ENCODE results near the gene PSMD5. TPM values are rescaled to one million over a fixed set of nuclear protein-coding genes. Genes with fewer than 3 reads are reported as not detected.

PSMD5 gene
- polyA plus RNA-seq, 1 of the 3 experiments (the other 2 are of a cell fraction) = 13.7 TPM

- no peaks in the 10 kb centered on the region for H3K4me1 ChIP-seq (ENCODE audit: control insufficient read depth in 1 of 2, insufficient read depth in 2 of 2, low read depth in 1 of 2, low read length in 1 of 2)
- no peaks in the 10 kb centered on the region for H4K20me1 ChIP-seq (ENCODE audit: insufficient read depth)
- no peaks in the 10 kb centered on the region for H3K9me3 ChIP-seq
- H3K27me3 ChIP-seq (ENCODE audit: insufficient read depth) = no peaks in the 10 kb centered on the region
- ChIA-PET POLR2A (no interaction called here), CTCF (interaction anchor here (1.4 kb wide), 1 partner anchor 151 kb away, joined by 3 read pairs; no protein-coding TSS in a partner anchor)
- WGBS (ENCODE audit: low lambda C conversion rate) = 98% methylated on average over 4 of the region's 4 CpGs
- no peaks in the 10 kb centered on the region for H3K79me2 ChIP-seq (ENCODE audit: insufficient read depth)
- TF ChIP-seq RFX5 (IDR thresholded peaks at IDR 0.05; ENCODE audit: low read length) = no peak
- H3F3A ChIP-seq (replicated peaks; ENCODE audit: insufficient read depth) = peaks cover 4% of the 10 kb centered on the region
- no peak overlapping the region for H2AFZ ChIP-seq (ENCODE audit: low read depth)
- H3K4me3 ChIP-seq (ENCODE audit: low read depth in 2 of 2, low read length in 1 of 2) = no peak overlapping the region
- no peak overlapping the region for H3K9ac ChIP-seq
- peaks cover 60 to 73% of the 10 kb centered on the region in 2 experiments for H3K36me3 ChIP-seq (replicated peaks in 1 of 2; ENCODE audit: control insufficient read depth in 1 of 2, insufficient read depth in 2 of 2, low read length in 1 of 2)
- no peak for DNase-seq
- no peaks in the 10 kb centered on the region for H3K9me2 ChIP-seq
- no peak overlapping the region for H3K27ac ChIP-seq (ENCODE audit: low read depth in 2 of 2, low read length in 1 of 2)
- no peak overlapping the region for H3K4me2 ChIP-seq
Measured at GRCh38 chr9:120770931-120771330, 71.8 kb downstream of the PSMD5 start.

GRCh38 chr9:120768886-120769285 is 73.8 kb downstream of the PSMD5 start:
- ChIA-PET POLR2A (no interaction called here), CTCF (interaction anchor here (1.5 to 1.6 kb wide), 2 partner anchors 10 to 13 kb away, joined by 4 to 5 read pairs; no protein-coding TSS in a partner anchor)
- Histone ChIP-seq H3K4me3 (ENCODE audit: low read depth in 2 of 2, low read length in 1 of 2) (no peak overlapping the region), H3K4me1 (ENCODE audit: control insufficient read depth in 1 of 2, insufficient read depth in 2 of 2, low read depth in 1 of 2, low read length in 1 of 2) (no peaks in the 10 kb centered on the region), H2AFZ (ENCODE audit: low read depth) (no peak overlapping the region), H4K20me1 (ENCODE audit: insufficient read depth) (no peaks in the 10 kb centered on the region), H3K9me2 (no peaks in the 10 kb centered on the region), H3K79me2 (ENCODE audit: insufficient read depth) (no peaks in the 10 kb centered on the region), H3K27me3 (ENCODE audit: insufficient read depth) (no peaks in the 10 kb centered on the region), H3K9me3 (no peaks in the 10 kb centered on the region), H3K4me2 (no peak overlapping the region), H3K27ac (ENCODE audit: low read depth in 2 of 2, low read length in 1 of 2) (no peak overlapping the region), H3K36me3 (replicated peaks in 1 of 2; ENCODE audit: control insufficient read depth in 1 of 2, insufficient read depth in 2 of 2, low read length in 1 of 2) (peaks cover 61 to 67% of the 10 kb centered on the region in 2 experiments), H3K9ac (no peak overlapping the region), H3F3A (replicated peaks; ENCODE audit: insufficient read depth) (peaks cover 4% of the 10 kb centered on the region)
- 96% methylated on average over 1 of the region's 1 CpG for WGBS (ENCODE audit: low lambda C conversion rate)
- no peak for TF ChIP-seq TEAD4 (IDR thresholded peaks at IDR 0.05; ENCODE audit: borderline replicate concordance, insufficient read depth)
- no peak for TF ChIP-seq ELF1 (IDR thresholded peaks at IDR 0.05)
- DNase-seq = no peak

- no peak overlapping the region for H3K4me2 ChIP-seq
- WGBS (ENCODE audit: low lambda C conversion rate) = 100% methylated on average over 4 of the region's 4 CpGs
- no peak overlapping the region for H3K9ac ChIP-seq
- no peaks in the 10 kb centered on the region for H3K9me3 ChIP-seq
- H3F3A ChIP-seq (replicated peaks; ENCODE audit: insufficient read depth) = peaks cover 1% of the 10 kb centered on the region
- H2AFZ ChIP-seq (ENCODE audit: low read depth) = no peak overlapping the region
- no peaks in the 10 kb centered on the region for H3K4me1 ChIP-seq (ENCODE audit: control insufficient read depth in 1 of 2, insufficient read depth in 2 of 2, low read depth in 1 of 2, low read length in 1 of 2)
- TF ChIP-seq RCOR1 (IDR thresholded peaks at IDR 0.05; ENCODE audit: low read length) (no peak), ZBTB33 (IDR thresholded peaks at IDR 0.05; ENCODE audit: borderline replicate concordance, low read depth) (no peak), POLR2AphosphoS5 (IDR thresholded peaks at IDR 0.05; ENCODE audit: low read depth, low read length) (no peak), EZH2phosphoT487 (IDR thresholded peaks at IDR 0.05; ENCODE audit: borderline replicate concordance, low read depth) (no peak), USF2 (IDR thresholded peaks at IDR 0.05; ENCODE audit: borderline replicate concordance, low read depth, low read length) (no peak), USF1 (IDR thresholded peaks at IDR 0.05; ENCODE audit: borderline replicate concordance, low read depth) (no peak), CTCF (IDR thresholded peaks at IDR 0.05) (no peak), TAF1 (IDR thresholded peaks at IDR 0.05; ENCODE audit: borderline replicate concordance, low read depth, low read length) (no peak)
- no peaks in the 10 kb centered on the region for H3K27me3 ChIP-seq (ENCODE audit: insufficient read depth)
- no peaks in the 10 kb centered on the region for H3K9me2 ChIP-seq
- H4K20me1 ChIP-seq (ENCODE audit: insufficient read depth) = no peaks in the 10 kb centered on the region
- peaks cover 63 to 70% of the 10 kb centered on the region in 2 experiments for H3K36me3 ChIP-seq (replicated peaks in 1 of 2; ENCODE audit: control insufficient read depth in 1 of 2, insufficient read depth in 2 of 2, low read length in 1 of 2)
- CTCF ChIA-PET = interaction anchor here (0.7 to 1.7 kb wide), 4 partner anchors 9 to 25 kb away, joined by 3 to 6 read pairs (median 5); partner anchors contain the start of gene FBXW2
- DNase-seq = no peak
- no peaks in the 10 kb centered on the region for H3K79me2 ChIP-seq (ENCODE audit: insufficient read depth)
- H3K27ac ChIP-seq (ENCODE audit: low read depth in 2 of 2, low read length in 1 of 2) = no peak overlapping the region
- H3K4me3 ChIP-seq (ENCODE audit: low read depth in 2 of 2, low read length in 1 of 2) = no peak overlapping the region
- POLR2A ChIA-PET = no interaction called here
Measured at GRCh38 chr9:120768247-120768646, 74.5 kb downstream of the PSMD5 start.

Measured in SK-N-SH (cell line).